RKO (cell line): ENCODE measurements around the gene CCNY.

Source experiments
- DNase-seq: peaks from one replicate; pipeline ENCODE4 v3.0.0-alpha.2; 2016; ENCODE audit warnings: low spot score

CCNY gene

DNA sequence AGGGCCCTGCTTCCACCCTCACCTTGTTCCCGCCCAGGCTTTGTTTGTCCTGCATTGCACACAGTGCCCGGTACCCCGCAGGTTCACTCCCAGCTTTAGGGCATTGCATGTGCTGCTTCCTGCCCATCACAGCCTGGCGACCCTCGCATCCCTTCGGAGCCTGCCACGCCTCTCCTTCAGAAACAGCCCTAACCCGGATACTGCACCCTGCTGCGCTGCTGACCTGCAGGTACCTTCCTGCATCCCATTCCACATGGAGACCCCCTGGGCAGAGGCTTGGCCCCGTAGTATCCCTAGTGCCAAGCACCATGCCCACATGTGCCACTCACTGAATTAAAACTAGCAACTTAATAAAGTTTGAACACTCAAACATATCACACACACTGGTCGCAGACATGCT lies 249.0 kb downstream of the CCNY start:
- DNase-seq = no peak

DNA sequence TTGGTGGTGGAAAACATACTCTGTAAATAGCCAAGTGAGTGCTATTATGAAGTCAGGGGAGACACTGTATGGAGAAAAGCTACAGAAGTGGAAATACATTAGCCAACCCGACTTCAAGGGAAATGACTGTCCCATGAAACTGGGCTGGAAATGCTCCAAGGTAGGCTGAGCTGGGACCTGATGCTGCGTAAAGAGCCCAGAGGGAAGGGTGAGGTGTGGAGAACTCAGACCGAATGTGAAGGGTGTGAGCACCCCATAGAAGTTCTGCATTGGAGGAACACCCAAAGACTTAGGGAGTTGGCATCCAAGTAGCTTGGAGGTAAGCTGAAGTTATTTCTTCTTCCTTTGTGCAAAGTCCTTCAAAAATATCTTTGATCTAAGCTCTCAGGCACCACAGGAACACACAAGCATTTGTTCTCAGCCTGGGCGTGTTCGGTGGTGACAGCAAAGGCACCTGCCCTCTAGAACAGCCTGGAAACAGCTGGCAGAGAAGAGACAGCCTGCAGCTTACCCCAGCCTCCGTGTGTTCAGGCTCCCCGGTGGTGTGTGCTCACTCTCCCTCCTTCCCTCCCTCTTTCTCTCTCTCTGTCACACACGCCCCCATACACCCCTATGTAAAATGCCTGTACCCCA lies 249.7 kb downstream of the CCNY start:
- no peak for DNase-seq

DNA sequence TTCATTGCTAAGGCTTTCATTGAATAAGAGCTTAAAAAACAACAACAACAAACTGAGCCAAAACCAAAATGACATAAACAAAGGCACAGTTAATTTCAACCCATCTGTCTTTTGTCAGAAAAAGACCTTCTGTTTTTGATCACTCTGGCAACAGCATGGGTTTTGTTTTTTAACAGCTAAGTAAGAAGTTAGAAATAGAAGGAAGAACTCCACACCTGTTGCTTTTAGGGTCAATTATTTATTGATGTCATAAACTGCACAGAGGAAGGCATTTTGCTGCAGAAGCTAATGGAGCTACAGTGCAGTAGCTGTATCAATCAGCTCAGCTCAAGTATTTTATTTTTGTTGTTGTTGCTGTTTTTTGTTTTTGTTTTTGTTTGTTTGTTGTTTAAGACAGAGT lies 252.5 kb downstream of the CCNY start:
- DNase-seq = no peak

DNA sequence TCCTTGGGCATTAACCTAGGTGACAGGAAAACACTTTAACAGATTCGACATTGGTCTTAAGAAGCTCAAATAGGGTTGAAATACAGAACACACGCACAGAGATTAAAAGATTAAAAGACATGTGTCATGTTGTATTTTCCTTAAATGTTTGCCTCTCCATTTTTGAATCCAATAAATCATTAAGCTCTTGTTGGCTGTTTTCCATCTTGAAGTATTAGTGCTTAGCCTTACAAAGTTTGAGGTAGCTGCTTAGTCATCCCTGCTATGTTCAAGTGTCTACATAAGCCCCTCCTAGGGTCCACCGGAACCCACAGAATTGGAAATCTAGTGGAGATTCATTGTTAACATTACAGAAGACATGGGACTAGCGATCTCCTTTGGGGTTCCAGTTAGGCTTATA lies 256.1 kb downstream of the CCNY start:
- no peak for DNase-seq

- DNase-seq = no peak
Observed at GRCh38 chr10:35594115-35595079, 258.1 kb downstream of the CCNY start.

GRCh38 chr10:35595106-35595505 lies 258.8 kb downstream of the CCNY start:
- no peak for DNase-seq

DNA sequence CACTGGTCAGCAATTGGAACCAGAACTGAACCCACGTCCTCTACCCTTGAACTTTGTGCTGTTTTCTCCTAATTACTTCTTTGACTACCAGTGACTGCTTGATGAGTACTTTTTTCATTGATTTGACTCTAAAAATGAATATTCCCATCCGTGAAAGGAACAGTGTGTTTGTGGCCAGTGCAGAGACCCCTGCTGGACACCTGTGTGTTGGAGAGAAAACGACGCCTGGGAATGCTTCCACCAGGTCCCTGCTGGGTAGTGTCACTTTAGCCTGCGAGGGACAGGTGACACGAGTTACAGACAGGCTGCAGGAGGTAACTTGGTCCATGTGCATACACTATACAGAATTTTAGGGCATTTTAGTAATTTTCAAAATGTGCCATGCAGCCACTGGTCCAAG lies 262.1 kb downstream of the CCNY start:
- DNase-seq = no peak

DNA sequence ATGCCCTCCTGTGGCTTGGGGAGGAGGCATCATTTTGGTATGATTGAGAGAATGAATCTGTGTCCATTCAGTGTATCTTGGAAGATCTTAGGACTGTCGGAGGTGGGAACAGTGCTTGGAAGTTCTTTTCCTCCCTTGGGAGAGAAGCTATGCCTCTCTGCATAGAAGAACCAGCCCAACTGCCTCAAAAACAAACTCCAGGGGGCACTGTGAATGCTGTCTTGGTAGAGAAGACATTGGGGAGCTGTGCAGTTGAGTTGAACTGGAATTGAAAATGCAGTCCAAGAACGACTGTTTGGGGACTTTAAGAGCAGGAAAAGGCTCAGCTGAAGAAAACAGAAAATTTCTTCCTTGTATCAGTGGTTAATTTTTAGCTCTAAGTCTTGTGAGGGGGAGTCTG lies 263.9 kb downstream of the CCNY start:
- DNase-seq = no peak

DNA sequence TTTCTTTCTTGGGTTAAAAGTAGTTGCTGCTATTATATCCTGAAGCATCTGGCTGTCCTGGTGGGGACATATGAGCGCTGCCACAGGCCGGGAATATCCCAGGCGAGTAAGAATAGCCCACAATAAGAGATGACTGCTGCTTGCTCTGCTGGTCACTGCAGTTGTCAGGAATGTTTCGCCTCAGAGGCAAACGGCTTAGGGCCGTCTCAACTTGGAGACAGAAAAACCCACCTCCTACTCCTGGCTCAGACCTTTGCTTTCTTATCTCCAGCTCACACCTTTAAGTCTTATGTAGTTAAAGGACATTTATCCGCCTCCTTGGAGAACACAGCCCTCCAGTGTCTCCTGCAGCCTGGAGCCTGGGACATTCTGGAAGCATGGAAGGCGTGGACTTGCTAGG lies 268.9 kb downstream of the CCNY start, which contains the start of gene GJD4:
GJD4 (plus strand) TSS at position 151 of the 400 bp plus-strand sequence; CDS start at position 378, 227 bp downstream.
- no peak for DNase-seq

GRCh38 chr10:35606430-35606829 lies 270.1 kb downstream of the CCNY start:
- no peak for DNase-seq

DNA sequence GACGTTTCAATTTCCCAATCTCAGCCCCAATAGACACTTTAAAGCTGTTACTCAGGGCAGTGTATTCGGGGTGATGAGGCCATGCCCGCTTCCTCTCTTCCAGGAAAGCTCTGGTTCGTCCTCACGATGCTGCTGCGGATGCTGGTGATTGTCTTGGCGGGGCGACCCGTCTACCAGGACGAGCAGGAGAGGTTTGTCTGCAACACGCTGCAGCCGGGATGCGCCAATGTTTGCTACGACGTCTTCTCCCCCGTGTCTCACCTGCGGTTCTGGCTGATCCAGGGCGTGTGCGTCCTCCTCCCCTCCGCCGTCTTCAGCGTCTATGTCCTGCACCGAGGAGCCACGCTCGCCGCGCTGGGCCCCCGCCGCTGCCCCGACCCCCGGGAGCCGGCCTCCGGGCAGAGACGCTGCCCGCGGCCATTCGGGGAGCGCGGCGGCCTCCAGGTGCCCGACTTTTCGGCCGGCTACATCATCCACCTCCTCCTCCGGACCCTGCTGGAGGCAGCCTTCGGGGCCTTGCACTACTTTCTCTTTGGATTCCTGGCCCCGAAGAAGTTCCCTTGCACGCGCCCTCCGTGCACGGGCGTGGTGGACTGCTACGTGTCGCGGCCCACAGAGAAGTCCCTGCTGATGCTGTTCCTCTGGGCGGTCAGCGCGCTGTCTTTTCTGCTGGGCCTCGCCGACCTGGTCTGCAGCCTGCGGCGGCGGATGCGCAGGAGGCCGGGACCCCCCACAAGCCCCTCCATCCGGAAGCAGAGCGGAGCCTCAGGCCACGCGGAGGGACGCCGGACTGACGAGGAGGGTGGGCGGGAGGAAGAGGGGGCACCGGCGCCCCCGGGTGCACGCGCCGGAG lies 271.4 kb downstream of the CCNY start:
- no peak for DNase-seq

DNA sequence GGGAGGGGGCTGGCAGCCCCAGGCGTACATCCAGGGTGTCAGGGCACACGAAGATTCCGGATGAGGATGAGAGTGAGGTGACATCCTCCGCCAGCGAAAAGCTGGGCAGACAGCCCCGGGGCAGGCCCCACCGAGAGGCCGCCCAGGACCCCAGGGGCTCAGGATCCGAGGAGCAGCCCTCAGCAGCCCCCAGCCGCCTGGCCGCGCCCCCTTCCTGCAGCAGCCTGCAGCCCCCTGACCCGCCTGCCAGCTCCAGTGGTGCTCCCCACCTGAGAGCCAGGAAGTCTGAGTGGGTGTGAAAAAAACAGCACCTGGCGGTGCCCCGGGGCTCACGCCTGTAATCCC lies 272.0 kb downstream of the CCNY start:
- DNase-seq = no peak

DNA sequence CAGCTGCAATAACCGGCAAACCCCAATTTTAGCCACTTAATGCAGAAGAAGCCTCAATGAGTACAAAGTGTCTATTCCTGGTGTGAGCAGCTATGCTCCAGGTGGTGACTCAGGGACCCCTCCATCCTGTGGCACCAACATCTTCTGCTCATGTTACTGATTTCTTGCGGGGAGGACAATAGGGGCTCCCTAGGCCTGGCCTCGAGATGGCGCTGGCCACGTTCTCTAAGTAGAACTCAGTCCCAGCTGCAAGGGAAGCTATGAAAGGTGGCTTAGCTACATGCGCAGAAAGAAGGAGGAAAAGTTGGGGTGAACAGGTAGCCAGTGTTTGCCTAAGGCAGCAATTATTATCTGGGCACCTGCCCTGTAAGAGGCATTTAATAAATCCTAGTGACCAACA lies 275.4 kb downstream of the CCNY start:
- no peak for DNase-seq

DNA sequence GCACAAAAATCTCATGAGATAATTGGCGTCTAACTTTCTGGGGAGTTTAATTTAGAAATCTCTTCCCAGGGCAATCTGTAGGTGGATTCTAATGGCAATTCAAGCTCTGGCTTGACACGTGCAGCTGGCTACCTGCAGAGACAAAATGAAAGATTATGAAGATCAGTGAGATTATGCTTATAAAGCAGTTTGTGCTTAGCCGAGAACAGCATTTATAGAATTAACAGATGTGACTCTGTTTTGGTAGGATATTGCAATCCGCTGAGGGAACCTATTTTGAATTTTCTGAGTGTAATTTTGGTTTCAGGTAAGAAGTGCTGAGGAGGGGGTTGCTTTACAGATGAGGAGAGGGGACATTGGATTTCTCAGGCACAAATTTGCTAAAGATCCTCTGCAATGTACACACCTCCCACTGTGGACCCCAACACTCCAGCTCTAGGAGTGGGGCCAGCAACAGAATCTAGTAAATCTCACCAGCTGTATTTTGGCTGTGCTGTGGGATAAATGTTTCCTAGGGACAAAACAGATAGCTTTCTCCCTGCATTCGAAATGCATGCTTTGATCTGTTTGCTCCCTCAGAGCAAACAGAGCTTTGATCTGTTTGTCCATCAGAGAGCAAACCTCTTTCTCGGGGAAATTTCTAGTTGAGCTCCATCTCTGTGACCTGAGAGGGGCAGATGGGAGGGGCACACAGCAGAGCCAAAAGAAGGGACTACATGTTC lies 276.2 kb downstream of the CCNY start:
- DNase-seq = no peak

DNA sequence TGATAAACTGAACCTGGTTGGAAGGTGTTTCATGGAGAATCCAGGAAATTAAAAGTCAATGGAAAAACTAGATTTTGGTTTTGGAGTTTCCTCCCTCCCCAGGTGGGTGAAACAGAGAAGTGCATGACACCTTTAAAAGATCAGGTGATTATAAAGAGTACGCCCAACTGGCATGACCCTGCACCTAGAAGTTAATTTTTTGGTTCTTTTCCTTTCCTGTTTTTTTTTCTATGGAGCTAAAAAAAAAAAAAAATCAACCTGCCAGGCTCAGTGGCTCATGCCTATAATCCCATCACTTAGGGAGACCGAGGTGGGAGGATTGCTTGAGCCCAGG lies 276.8 kb downstream of the CCNY start:
- no peak for DNase-seq

GRCh38 chr10:35613597-35614226 lies 277.4 kb downstream of the CCNY start:
- peak; percentile 48 for DNase-seq

DNA sequence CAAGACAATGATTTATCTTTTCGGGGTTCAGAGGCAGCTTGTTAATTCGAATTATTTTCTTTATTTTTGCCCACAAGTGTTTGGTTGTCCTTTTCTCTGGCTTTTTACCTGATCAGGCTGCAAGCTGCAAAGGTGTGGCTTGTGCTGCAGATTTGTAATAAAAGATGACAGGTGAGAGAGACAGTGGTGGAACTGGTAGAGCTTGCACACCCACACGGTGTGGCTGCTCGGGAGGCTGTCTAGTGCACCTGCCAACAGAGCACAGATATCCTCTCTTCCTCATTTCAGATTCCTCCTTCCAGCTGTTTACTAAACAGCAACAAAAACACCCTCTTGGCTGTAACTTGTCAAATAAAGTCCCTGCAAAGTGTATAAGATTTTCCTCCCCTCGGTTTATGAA lies 278.0 kb downstream of the CCNY start:
- no peak for DNase-seq
